GM23338 (cell line): ENCODE data around the gene FGF5. TPM values are rescaled to one million over a fixed set of nuclear protein-coding genes. Genes with fewer than 3 reads are reported as not detected.

ENCODE experiments used
- ATAC-seq: fragments of 200-7000 bp; cut with Tn5 transposase; 3 replicates; pipeline ENCODE4 v1.9.1; 2020
- DNase-seq: peaks from one replicate; pipeline ENCODE4 v3.0.0-alpha.2; 2015; ENCODE audit warnings: low spot score
- H2AFZ ChIP-seq: fragments of 200-600 bp; sonication (generic); 2 replicates; pipeline ENCODE4 v1.8.0; 2016; ENCODE audit warnings: antibody characterized with exemption, mild to moderate bottlenecking, moderate library complexity
- H3F3A ChIP-seq: fragments of 200-600 bp; sonication (generic); replicated peaks from 2 replicates; pipeline ENCODE4 v1.8.0; 2017; ENCODE audit warnings: antibody characterized with exemption, mixed run types, low read depth
- H3K27ac ChIP-seq: fragments of 200-600 bp; sonication (generic); 2 replicates; pipeline ENCODE4 v1.6.1; 2016; ENCODE audit warnings: low read depth
- H3K27me3 ChIP-seq: fragments of 200-600 bp; sonication (generic); 2 replicates; pipeline ENCODE4 v1.8.0; 2016; ENCODE audit warnings: mild to moderate bottlenecking, mixed run types, moderate library complexity; ENCODE audit not compliant: insufficient read depth
- H3K36me3 ChIP-seq: fragments of 200-600 bp; sonication (generic); 2 replicates; pipeline ENCODE4 v1.8.0; 2016; ENCODE audit warnings: mild to moderate bottlenecking; ENCODE audit not compliant: insufficient read depth
- H3K4me1 ChIP-seq: fragments of 200-600 bp; sonication (generic); 2 replicates; pipeline ENCODE4 v1.8.0; 2016; ENCODE audit warnings: mild to moderate bottlenecking, moderate library complexity; ENCODE audit not compliant: insufficient read depth
- H3K4me2 ChIP-seq: fragments of 200-600 bp; sonication (generic); 2 replicates; pipeline ENCODE4 v1.7.1; 2017; ENCODE audit warnings: mixed run types
- H3K4me3 ChIP-seq: fragments of 200-600 bp; sonication (generic); 2 replicates; pipeline ENCODE4 v1.6.1; 2016; ENCODE audit warnings: mixed run types
- H3K79me2 ChIP-seq: fragments of 200-600 bp; sonication (generic); replicated peaks from 2 replicates; pipeline ENCODE4 v1.8.0; 2017; ENCODE audit warnings: mild to moderate bottlenecking; ENCODE audit not compliant: insufficient read depth
- H3K9me2 ChIP-seq: fragments of 200-600 bp; sonication (generic); 2 replicates; pipeline ENCODE4 v1.8.0; 2017; ENCODE audit not compliant: insufficient read depth
- H4K20me1 ChIP-seq: fragments of 200-600 bp; sonication (generic); replicated peaks from 2 replicates; pipeline ENCODE4 v1.8.0; 2017; ENCODE audit warnings: mild to moderate bottlenecking; ENCODE audit not compliant: insufficient read depth
- H3K27ac Mint-ChIP-seq: 2 replicates; pipeline ENCODE4 v1.8.0; 2020; ENCODE audit warnings: inconsistent platforms, mild to moderate bottlenecking, moderate library complexity, mixed read lengths
- H3K27me3 Mint-ChIP-seq: 3 replicates; pipeline ENCODE4 v1.8.0; 2022; ENCODE audit warnings: low read depth, mild to moderate bottlenecking, moderate library complexity, mixed read lengths, inconsistent platforms; ENCODE audit not compliant: insufficient read depth, poor library complexity
- H3K36me3 Mint-ChIP-seq: 3 replicates; pipeline ENCODE4 v1.8.0; 2021; ENCODE audit warnings: low read depth, mild to moderate bottlenecking, inconsistent platforms, moderate library complexity, mixed read lengths
- H3K4me1 Mint-ChIP-seq: 3 replicates; pipeline ENCODE4 v1.8.0; 2020; ENCODE audit warnings: mild to moderate bottlenecking, inconsistent platforms, mixed read lengths
- H3K4me3 Mint-ChIP-seq: 3 replicates; pipeline ENCODE4 v1.8.0; 2021; ENCODE audit warnings: moderate library complexity, mild to moderate bottlenecking, inconsistent platforms, mixed read lengths
- H3K9me3 Mint-ChIP-seq: 3 replicates; pipeline ENCODE4 v1.8.0; 2020; ENCODE audit warnings: moderate library complexity, mild to moderate bottlenecking, inconsistent platforms, mixed read lengths
- CTCF ChIP-seq, 2 experiments: fragments of 200-600 bp in 1 of 2; sonication (generic) in 1 of 2; conservative IDR thresholded peaks; 2 replicates each; pipeline versions ENCODE4 v1.5.1 to v1.6.1; 2016 to 2017; ENCODE audit warnings: antibody characterized with exemption in 2 of 2, low read depth in 2 of 2, mild to moderate bottlenecking in 2 of 2, moderate library complexity in 1 of 2
- EZH2phosphoT487 ChIP-seq: fragments of 200-600 bp; sonication (generic); IDR thresholded peaks from one replicate; pipeline ENCODE4 v1.8.1; 2018; ENCODE audit warnings: antibody characterized with exemption; ENCODE audit not compliant: unreplicated experiment
- NANOG ChIP-seq: IDR thresholded peaks from 2 replicates; pipeline ENCODE4 v1.6.1; 2016; ENCODE audit warnings: antibody characterized with exemption, borderline replicate concordance
- POLR2AphosphoS5 ChIP-seq: IDR thresholded peaks from 2 replicates; pipeline ENCODE4 v1.6.1; 2016; ENCODE audit warnings: antibody characterized with exemption, low read depth
- REST ChIP-seq: IDR thresholded peaks from one replicate; pipeline ENCODE4 v1.6.1; 2018; ENCODE audit warnings: antibody characterized with exemption; ENCODE audit not compliant: unreplicated experiment
- STAT1 ChIP-seq: IDR thresholded peaks from one replicate; pipeline ENCODE4 v1.6.1; 2016; ENCODE audit warnings: antibody characterized with exemption; ENCODE audit not compliant: unreplicated experiment
- ZNF114 ChIP-seq: fragments of 250-450 bp; sonication (Bioruptor Pico); IDR thresholded peaks from 2 replicates; pipeline ENCODE4 v1.5.0; 2020; ENCODE audit warnings: mild to moderate bottlenecking, moderate library complexity
- ZNF331 ChIP-seq: fragments of 250-450 bp; sonication (Bioruptor Pico); IDR thresholded peaks from 2 replicates; pipeline ENCODE4 v1.5.0; 2020; ENCODE audit warnings: low read depth, mild to moderate bottlenecking, moderate library complexity
- ZNF462 ChIP-seq: fragments of 250-450 bp; sonication (Bioruptor Pico); IDR thresholded peaks from 2 replicates; pipeline ENCODE4 v1.5.0; 2020; ENCODE audit warnings: mild to moderate bottlenecking, moderate library complexity
- polyA plus RNA-seq: library from polyadenylated mRNA; unstranded; fragments of >200 nt; fragmentation: Nextera tagmentation; extraction: Ambion mirVana; gene quantifications from 2 replicates; pipeline ENCODE4 v1.2.1, GENCODE V29; 2016
- total RNA-seq: library from RNA; depleted of rRNA; stranded (reverse); fragments of >200 nt; shearing (Covaris generic); gene quantifications from 2 replicates; pipeline ENCODE4 v1.2.3, GENCODE V29; 2014
- TF ChIP-seq, protein P1 (sequence below): IDR thresholded peaks from 2 replicates; pipeline ENCODE4 v1.6.1; 2016; ENCODE audit warnings: antibody characterized with exemption

The FGF5 gene
- total and polyA plus RNA-seq, 2 experiments from 2014 or later = not detected

DNA sequence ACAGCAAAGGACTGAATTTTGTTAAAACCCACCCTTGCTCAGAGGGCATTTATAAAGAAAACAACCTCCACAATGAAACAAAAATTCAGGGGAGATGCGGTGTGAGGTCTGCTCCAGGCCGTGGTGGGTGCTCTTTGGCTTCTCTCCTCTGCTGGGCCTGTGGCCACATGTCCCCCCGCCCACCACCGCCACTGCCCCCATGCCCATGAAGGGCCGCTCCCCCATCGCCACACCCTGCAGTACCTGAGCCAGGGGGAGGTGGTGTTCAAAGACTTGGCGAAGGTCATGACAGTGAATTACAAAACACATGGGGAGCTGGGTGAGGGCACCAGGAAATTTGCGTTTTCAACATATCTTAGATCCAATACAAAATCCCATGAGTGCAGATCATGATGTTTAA lies 54.9 kb downstream of the FGF5 start:
- Histone ChIP-seq H3K27ac (no peak overlapping the region), H3K4me1 (no peaks in the 10 kb centered on the region), H4K20me1 (no peaks in the 10 kb centered on the region), H2AFZ (no peak overlapping the region), H3F3A (no peaks in the 10 kb centered on the region), H3K27me3 (no peaks in the 10 kb centered on the region), H3K36me3 (no peaks in the 10 kb centered on the region), H3K9me2 (no peaks in the 10 kb centered on the region), H3K79me2 (no peaks in the 10 kb centered on the region), H3K4me2 (no peak overlapping the region), H3K4me3 (no peak overlapping the region)
- Mint-ChIP-seq H3K27me3 (no peaks in the 10 kb centered on the region), H3K4me3 (no peak overlapping the region), H3K36me3 (no peaks in the 10 kb centered on the region), H3K9me3 (no peaks in the 10 kb centered on the region), H3K4me1 (no peaks in the 10 kb centered on the region), H3K27ac (no peak overlapping the region)
- ATAC-seq = no peak
- no peak for DNase-seq
- TF ChIP-seq REST (no peak), NANOG (no peak), EZH2phosphoT487 (no peak), ZNF331 (CRISPR knock-in tag) (no peak), CTCF (conservative IDR thresholded peaks at IDR 0.05; ENCODE audit: low read depth in 2 of 2) (no peak), POLR2AphosphoS5 (no peak), STAT1 (no peak), ZNF114 (CRISPR knock-in tag) (no peak), ZNF462 (CRISPR knock-in tag) (no peak)
- TF ChIP-seq, protein P1, sequence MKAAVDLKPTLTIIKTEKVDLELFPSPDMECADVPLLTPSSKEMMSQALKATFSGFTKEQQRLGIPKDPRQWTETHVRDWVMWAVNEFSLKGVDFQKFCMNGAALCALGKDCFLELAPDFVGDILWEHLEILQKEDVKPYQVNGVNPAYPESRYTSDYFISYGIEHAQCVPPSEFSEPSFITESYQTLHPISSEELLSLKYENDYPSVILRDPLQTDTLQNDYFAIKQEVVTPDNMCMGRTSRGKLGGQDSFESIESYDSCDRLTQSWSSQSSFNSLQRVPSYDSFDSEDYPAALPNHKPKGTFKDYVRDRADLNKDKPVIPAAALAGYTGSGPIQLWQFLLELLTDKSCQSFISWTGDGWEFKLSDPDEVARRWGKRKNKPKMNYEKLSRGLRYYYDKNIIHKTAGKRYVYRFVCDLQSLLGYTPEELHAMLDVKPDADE = no peak
